BLaER1 treated with 17β-estradiol and CSF1 and Interleukin-3, amounts not matched to agents 10 nM and 100 nM (cell line): Measurements from ENCODE around the gene CNOT9.

ENCODE experiments used
- H3K27ac ChIP-seq, 11 experiments: shearing (Covaris generic); formaldehyde crosslinking; 2 replicates each; pipeline ENCODE4 v1.8.1; 2022
- H3K27me3 ChIP-seq, 11 experiments: shearing (Covaris generic); formaldehyde crosslinking; 2 replicates each; pipeline ENCODE4 v1.8.1; 2022
- H3K36me3 ChIP-seq, 11 experiments: shearing (Covaris generic); formaldehyde crosslinking; 2 replicates each; pipeline ENCODE4 v1.8.1; 2022
- H3K4me1 ChIP-seq, 10 experiments: shearing (Covaris generic); formaldehyde crosslinking; 2 replicates each; pipeline ENCODE4 v1.8.1; 2022
- H3K4me2 ChIP-seq, 11 experiments: shearing (Covaris generic); formaldehyde crosslinking; 2 replicates each; pipeline ENCODE4 v1.8.1; 2022
- H3K4me3 ChIP-seq, 10 experiments: shearing (Covaris generic); formaldehyde crosslinking; 2 replicates each; pipeline ENCODE4 v1.8.1; 2022
- H3K9ac ChIP-seq, 11 experiments: shearing (Covaris generic); formaldehyde crosslinking; 2 replicates each; pipeline ENCODE4 v1.8.1; 2022
- H3K9me3 ChIP-seq, 11 experiments: shearing (Covaris generic); formaldehyde crosslinking; replicated peaks in 1 of 11; 2 replicates each; pipeline ENCODE4 v1.8.1; 2022
- H4K20me1 ChIP-seq, 11 experiments: shearing (Covaris generic); formaldehyde crosslinking; 2 replicates each; pipeline ENCODE4 v1.8.1; 2022
- Cebpa-rat ChIP-seq, 11 experiments: shearing (Covaris generic); IDR thresholded peaks; 2 replicates each; pipeline ENCODE4 v1.8.1; 2022

Gene CNOT9

GRCh38 chr2:218623366-218623705 lies 54.7 kb downstream of the CNOT9 start:
- H3K9ac ChIP-seq = peak overlapping the region in 3 of 11 experiments; percentile 7 to 63 (median 31); a peak in 5 of 22 replicates
- H3K4me2 ChIP-seq = peak overlapping the region; percentile 32 to 94 (median 62)
- no peaks in the 10 kb centered on the region for H3K9me3 ChIP-seq
- peak overlapping the region in 5 of 11 experiments; percentile 19 to 80 (median 38); a peak in 7 of 22 replicates for H3K27ac ChIP-seq
- H4K20me1 ChIP-seq = no peaks in the 10 kb centered on the region
- no peak for TF ChIP-seq Cebpa-rat (IDR thresholded peaks at IDR 0.05)
- H3K4me1 ChIP-seq = peaks cover 10 to 24% (median 13%) of the 10 kb centered on the region in 10 experiments
- H3K27me3 ChIP-seq = no peaks in the 10 kb centered on the region
- peak overlapping the region in 3 of 10 experiments; percentile 0 to 31 (median 5); a peak in 2 of 20 replicates for H3K4me3 ChIP-seq
- peaks cover 0 to 4% (median 0%) of the 10 kb centered on the region in 11 experiments; a peak in 1 of 22 replicates for H3K36me3 ChIP-seq

GRCh38 chr2:218626369-218626768 lies 57.7 kb downstream of the CNOT9 start:
- no peak for TF ChIP-seq Cebpa-rat (IDR thresholded peaks at IDR 0.05)
- no peak overlapping the region for H3K4me3 ChIP-seq
- H3K9me3 ChIP-seq = no peaks in the 10 kb centered on the region
- H4K20me1 ChIP-seq = no peaks in the 10 kb centered on the region
- H3K4me2 ChIP-seq = no peak overlapping the region
- H3K4me1 ChIP-seq = peaks cover 22 to 34% (median 29%) of the 10 kb centered on the region in 10 experiments
- no peak overlapping the region for H3K9ac ChIP-seq
- H3K27ac ChIP-seq = no peak overlapping the region
- H3K36me3 ChIP-seq = 0 out of 22 replicates have a peak, but pooled peaks cover 0 to 4% (median 0%) of the 10 kb centered on the region in 11 experiments
- no peaks in the 10 kb centered on the region for H3K27me3 ChIP-seq

- TF ChIP-seq Cebpa-rat (IDR thresholded peaks at IDR 0.05) = no peak
- H3K9ac ChIP-seq = no peak overlapping the region
- H3K4me3 ChIP-seq = no peak overlapping the region
- peaks cover 0 to 7% (median 3%) of the 10 kb centered on the region in 11 experiments; a peak in 12 of 22 replicates for H3K36me3 ChIP-seq
- peaks cover 13 to 28% (median 20%) of the 10 kb centered on the region in 10 experiments for H3K4me1 ChIP-seq
- H3K27me3 ChIP-seq = no peaks in the 10 kb centered on the region
- H3K4me2 ChIP-seq = no peak overlapping the region
- H3K9me3 ChIP-seq = no peaks in the 10 kb centered on the region
- H3K27ac ChIP-seq = no peak overlapping the region
- no peaks in the 10 kb centered on the region; a peak in 2 of 22 replicates for H4K20me1 ChIP-seq
These were observed 59.3 kb downstream of the CNOT9 start for GRCh38 chr2:218627939-218628338.

- no peak for TF ChIP-seq Cebpa-rat (IDR thresholded peaks at IDR 0.05)
- Histone ChIP-seq H3K4me3 (no peak overlapping the region), H3K36me3 (peaks cover 35 to 45% (median 42%) of the 10 kb centered on the region in 11 experiments), H3K9ac (no peak overlapping the region), H3K27me3 (no peaks in the 10 kb centered on the region), H3K9me3 (no peaks in the 10 kb centered on the region), H3K4me2 (no peak overlapping the region), H3K27ac (no peak overlapping the region), H3K4me1 (peaks cover 0 to 28% (median 18%) of the 10 kb centered on the region in 10 experiments; a peak in 16 of 20 replicates), H4K20me1 (peaks cover 0 to 2% (median 0%) of the 10 kb centered on the region in 11 experiments; a peak in 3 of 22 replicates)
These were observed 63.2 kb downstream of the CNOT9 start for GRCh38 chr2:218631837-218632236.

GRCh38 chr2:218635719-218636118 lies 67.1 kb downstream of the CNOT9 start:
- H3K36me3 ChIP-seq = peaks cover 74 to 83% (median 81%) of the 10 kb centered on the region in 11 experiments
- H3K9me3 ChIP-seq = no peaks in the 10 kb centered on the region
- peaks cover 0 to 15% (median 7%) of the 10 kb centered on the region in 10 experiments; a peak in 16 of 20 replicates for H3K4me1 ChIP-seq
- H3K27ac ChIP-seq = no peak overlapping the region
- no peak overlapping the region for H3K4me2 ChIP-seq
- H4K20me1 ChIP-seq = peaks cover 0 to 16% (median 6%) of the 10 kb centered on the region in 11 experiments; a peak in 8 of 22 replicates
- H3K4me3 ChIP-seq = no peak overlapping the region
- H3K27me3 ChIP-seq = no peaks in the 10 kb centered on the region
- no peak for TF ChIP-seq Cebpa-rat (IDR thresholded peaks at IDR 0.05)
- H3K9ac ChIP-seq = no peak overlapping the region

GRCh38 chr2:218638372-218638771 lies 69.7 kb downstream of the CNOT9 start:
- no peak overlapping the region for H3K27ac ChIP-seq
- H3K4me3 ChIP-seq = no peak overlapping the region
- H3K9ac ChIP-seq = no peak overlapping the region
- peaks cover 0 to 8% (median 3%) of the 10 kb centered on the region in 10 experiments; a peak in 9 of 20 replicates for H3K4me1 ChIP-seq
- no peak for TF ChIP-seq Cebpa-rat (IDR thresholded peaks at IDR 0.05)
- peaks cover 95 to 100% (median 99%) of the 10 kb centered on the region in 11 experiments for H3K36me3 ChIP-seq
- H3K4me2 ChIP-seq = no peak overlapping the region
- no peaks in the 10 kb centered on the region for H3K9me3 ChIP-seq
- H4K20me1 ChIP-seq = peaks cover 0 to 36% (median 24%) of the 10 kb centered on the region in 11 experiments; a peak in 13 of 22 replicates
- no peaks in the 10 kb centered on the region for H3K27me3 ChIP-seq

GRCh38 chr2:218642121-218642656 lies 73.5 kb downstream of the CNOT9 start:
- no peak for TF ChIP-seq Cebpa-rat (IDR thresholded peaks at IDR 0.05)
- Histone ChIP-seq H3K4me3 (no peak overlapping the region), H3K4me1 (no peaks in the 10 kb centered on the region), H4K20me1 (peaks cover 0 to 64% (median 36%) of the 10 kb centered on the region in 11 experiments; a peak in 15 of 22 replicates), H3K9ac (no peak overlapping the region), H3K27ac (no peak overlapping the region), H3K4me2 (no peak overlapping the region), H3K9me3 (no peaks in the 10 kb centered on the region), H3K27me3 (no peaks in the 10 kb centered on the region), H3K36me3 (peaks cover 95 to 100% (median 99%) of the 10 kb centered on the region in 11 experiments)

- Histone ChIP-seq H4K20me1 (peaks cover 0 to 70% (median 41%) of the 10 kb centered on the region in 11 experiments; a peak in 17 of 22 replicates), H3K9ac (no peak overlapping the region), H3K36me3 (peaks cover 95 to 100% (median 99%) of the 10 kb centered on the region in 11 experiments), H3K27me3 (no peaks in the 10 kb centered on the region), H3K4me3 (no peak overlapping the region), H3K27ac (no peak overlapping the region), H3K4me1 (no peaks in the 10 kb centered on the region), H3K4me2 (no peak overlapping the region), H3K9me3 (no peaks in the 10 kb centered on the region)
- no peak for TF ChIP-seq Cebpa-rat (IDR thresholded peaks at IDR 0.05)
These were observed 74.1 kb downstream of the CNOT9 start for GRCh38 chr2:218642786-218643185.

- no peak for TF ChIP-seq Cebpa-rat (IDR thresholded peaks at IDR 0.05)
- no peak overlapping the region for H3K4me3 ChIP-seq
- H3K9me3 ChIP-seq = no peaks in the 10 kb centered on the region
- peaks cover 4 to 71% (median 46%) of the 10 kb centered on the region in 11 experiments; a peak in 20 of 22 replicates for H4K20me1 ChIP-seq
- no peak overlapping the region for H3K9ac ChIP-seq
- H3K27ac ChIP-seq = no peak overlapping the region
- H3K27me3 ChIP-seq = no peaks in the 10 kb centered on the region
- H3K4me1 ChIP-seq = peaks cover 0 to 3% (median 0%) of the 10 kb centered on the region in 10 experiments; a peak in 1 of 20 replicates
- H3K36me3 ChIP-seq = peaks cover 95 to 100% (median 99%) of the 10 kb centered on the region in 11 experiments
- H3K4me2 ChIP-seq = no peak overlapping the region
These were observed 75.2 kb downstream of the CNOT9 start for GRCh38 chr2:218643751-218644310.
